ENCODE results near the gene C6orf89. TPM values are rescaled to one million over a fixed set of nuclear protein-coding genes. Genes with fewer than 3 reads are reported as not detected.

C6orf89 gene
- total and polyA plus RNA-seq, 2 of the 13 experiments (the other 11 are each of a cell fraction or from before 2014, with no cell fraction given), result 22.1 to 32.2 TPM

- Histone ChIP-seq H3K79me2 (ENCODE audit: insufficient read depth, low read length) (no peaks in the 10 kb centered on the region), H3K4me3 (replicated peaks in 1 of 3; ENCODE audit: insufficient read depth in 1 of 3, low read depth in 2 of 3, low read length in 3 of 3) (no peak overlapping the region), H3K27ac (ENCODE audit: extremely low read length, insufficient read depth, low read length) (no peak overlapping the region), H3K9ac (ENCODE audit: insufficient read depth, low read depth, low read length) (no peak overlapping the region), H3K36me3 (replicated peaks in 1 of 2; ENCODE audit: control insufficient read depth in 1 of 2, insufficient read depth in 2 of 2, low read length in 2 of 2) (peaks cover 8 to 47% of the 10 kb centered on the region in 2 experiments; a peak in 4 of 5 replicates), H4K20me1 (ENCODE audit: insufficient read depth, low read length) (no peaks in the 10 kb centered on the region), H3K27me3 (ENCODE audit: control insufficient read depth in 1 of 2, insufficient read depth in 2 of 2, low read length in 2 of 2) (no peaks in the 10 kb centered on the region), H3K4me2 (ENCODE audit: low read depth, low read length) (no peak overlapping the region), H2AFZ (ENCODE audit: low read length) (no peak overlapping the region), H3K9me3 (ENCODE audit: low read length) (no peaks in the 10 kb centered on the region), H3K4me1 (ENCODE audit: insufficient read depth, low read length) (peaks cover 14% of the 10 kb centered on the region)
- WGBS (ENCODE audit: low lambda C conversion rate), result 95% methylated on average over 9 of the region's 10 CpGs
- ChIA-PET POLR2A (no interaction called here), CTCF (ENCODE audit: low intra/inter-chr PET ratio, low total read pairs) (no interaction called here)
- TF ChIP-seq PTBP1 (IDR thresholded peaks at IDR 0.05; ENCODE audit: low read depth, low read length, poor library complexity, severe bottlenecking) (no peak), HOXA5 (CRISPR knock-in tag; IDR thresholded peaks at IDR 0.05) (no peak), ZNF543 (CRISPR knock-in tag; IDR thresholded peaks at IDR 0.05) (no peak), ZNF136 (CRISPR knock-in tag; IDR thresholded peaks at IDR 0.05; ENCODE audit: low read depth) (no peak), TAF15 (IDR thresholded peaks at IDR 0.05; ENCODE audit: low read depth, low read length, poor library complexity, severe bottlenecking) (no peak), CBX2 (IDR thresholded peaks at IDR 0.05; ENCODE audit: low read depth, low read length) (no peak), CBX2 (CRISPR knock-in tag; IDR thresholded peaks at IDR 0.05; ENCODE audit: low read depth) (no peak), MTF1 (CRISPR knock-in tag; IDR thresholded peaks at IDR 0.05) (no peak), KAT8 (CRISPR knock-in tag; IDR thresholded peaks at IDR 0.05) (no peak), TBL1XR1 (IDR thresholded peaks at IDR 0.05; ENCODE audit: borderline replicate concordance, low read length, partially characterized antibody) (no peak), ZNF282 (IDR thresholded peaks at IDR 0.05; ENCODE audit: partially characterized antibody) (no peak), HOXA7 (CRISPR knock-in tag; IDR thresholded peaks at IDR 0.05) (no peak), JUND (CRISPR knock-in tag; IDR thresholded peaks at IDR 0.05) (no peak)
- TF ChIP-seq, protein P1, sequence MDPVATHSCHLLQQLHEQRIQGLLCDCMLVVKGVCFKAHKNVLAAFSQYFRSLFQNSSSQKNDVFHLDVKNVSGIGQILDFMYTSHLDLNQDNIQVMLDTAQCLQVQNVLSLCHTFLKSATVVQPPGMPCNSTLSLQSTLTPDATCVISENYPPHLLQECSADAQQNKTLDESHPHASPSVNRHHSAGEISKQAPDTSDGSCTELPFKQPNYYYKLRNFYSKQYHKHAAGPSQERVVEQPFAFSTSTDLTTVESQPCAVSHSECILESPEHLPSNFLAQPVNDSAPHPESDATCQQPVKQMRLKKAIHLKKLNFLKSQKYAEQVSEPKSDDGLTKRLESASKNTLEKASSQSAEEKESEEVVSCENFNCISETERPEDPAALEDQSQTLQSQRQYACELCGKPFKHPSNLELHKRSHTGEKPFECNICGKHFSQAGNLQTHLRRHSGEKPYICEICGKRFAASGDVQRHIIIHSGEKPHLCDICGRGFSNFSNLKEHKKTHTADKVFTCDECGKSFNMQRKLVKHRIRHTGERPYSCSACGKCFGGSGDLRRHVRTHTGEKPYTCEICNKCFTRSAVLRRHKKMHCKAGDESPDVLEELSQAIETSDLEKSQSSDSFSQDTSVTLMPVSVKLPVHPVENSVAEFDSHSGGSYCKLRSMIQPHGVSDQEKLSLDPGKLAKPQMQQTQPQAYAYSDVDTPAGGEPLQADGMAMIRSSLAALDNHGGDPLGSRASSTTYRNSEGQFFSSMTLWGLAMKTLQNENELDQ (CRISPR knock-in tag; IDR thresholded peaks at IDR 0.05; ENCODE audit: borderline replicate concordance), result no peak
- in situ Hi-C loops (cut with HindIII; ENCODE audit: extremely low pct_ligation_motif_present, low pct_unique_long_range_greater_than_20kb) (no loop called here), intact Hi-C loops (cut with micrococcal nuclease; ENCODE audit: unreplicated experiment) (no loop called here)
- FAIRE-seq, result no peak
- DNase-seq (ENCODE audit: low spot score), result no peak
- no peak for ATAC-seq
- no TSS peak for BruUV-seq (replicated peaks)
These were observed 31.9 kb downstream of the C6orf89 start for GRCh38 chr6:36917541-36918193.

Data from HepG2 (cell line).